Lower leg skin (tissue), 4 donors: ENCODE results near the gene TAF13. TPM values are rescaled to one million over a fixed set of nuclear protein-coding genes. Genes with fewer than 3 reads are reported as not detected.
A peak's percentile ranks its signal among the peaks of the same experiment; 100 is the strongest.
"Not testable (repeated sequence)": the region's sequence is repeated elsewhere in the genome, so short reads cannot be mapped to it uniquely, and the experiment has no call there.

Source experiments
- DNase-seq, 2 donors: peaks; one replicate each; pipeline ENCODE4 v3.0.0-alpha.2; 2019; ENCODE audit warnings: low spot score in 2 of 2
- H3K4me3 ChIP-seq: fragments of 200-600 bp; sonication (generic); 2 replicates; pipeline ENCODE4 v1.5.1; 2017; ENCODE audit warnings: mild to moderate bottlenecking, low read depth; ENCODE audit not compliant: poor library complexity, severe bottlenecking
- POLR2A ChIP-seq, 2 donors: fragments of 450-650 bp; IDR thresholded peaks; one replicate each; pipeline ENCODE4 v1.6.1; 2016 to 2017; ENCODE audit warnings: antibody characterized with exemption in 2 of 2, mild to moderate bottlenecking in 1 of 2, moderate library complexity in 1 of 2
- WGBS, 2 donors: methylation state at CpG; one replicate each; pipeline ENCODE4 v1.1.5; 2018; 5-methylcytosine and 5-hydroxymethylcytosine counted together
- intact Hi-C: fragments of 100-400 bp; cut with DNase I; formaldehyde crosslinking; loops from one replicate; pipeline ENCODE4 v1.15.0; 2023; ENCODE audit warnings: low total_unique reads
- total RNA-seq, 4 donors: library from RNA; depleted of rRNA; stranded (reverse); fragments of >200 nt; gene quantifications; one replicate each; pipeline ENCODE4 v1.1.0, GENCODE V29; 2016
- TF ChIP-seq, protein P1 (sequence below), 3 donors: fragments of 450-650 bp; IDR thresholded peaks; one replicate each; pipeline ENCODE4 v1.5.1; 2016; ENCODE audit warnings: antibody characterized with exemption in 3 of 3, mild to moderate bottlenecking in 3 of 3, moderate library complexity in 2 of 3

The TAF13 gene
- total RNA-seq, 4 donors from 2014 or later, result 22.2 to 28.9 (median 23.9) TPM

DNA sequence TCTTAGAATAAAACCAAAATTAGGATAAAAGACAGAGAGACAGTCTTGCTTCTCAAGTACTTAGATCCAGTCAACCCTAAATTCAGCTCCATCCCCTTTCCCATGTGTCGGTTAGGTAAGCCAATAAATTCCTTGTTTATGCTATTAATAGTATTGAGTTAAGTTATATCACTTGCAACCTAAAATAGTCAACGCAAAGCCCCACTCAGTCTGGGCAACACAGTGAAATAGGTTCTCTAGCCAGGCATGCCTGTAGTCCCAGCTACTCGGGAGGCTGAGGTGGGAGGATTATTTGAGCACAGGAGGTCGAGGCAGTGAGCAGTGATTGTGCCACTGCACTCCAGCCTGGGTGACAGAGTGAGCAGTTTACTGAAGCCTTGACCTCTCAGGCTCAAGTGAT lies 14.6 kb downstream of the TAF13 start:
- no peak overlapping the region for H3K4me3 ChIP-seq
- intact Hi-C loops, result no loop called here
- WGBS, 2 donors, result 87 to 88% methylated on average over 4 of the region's 4 CpGs
- no peak for TF ChIP-seq POLR2A (IDR thresholded peaks at IDR 0.05)
- TF ChIP-seq, protein P1, sequence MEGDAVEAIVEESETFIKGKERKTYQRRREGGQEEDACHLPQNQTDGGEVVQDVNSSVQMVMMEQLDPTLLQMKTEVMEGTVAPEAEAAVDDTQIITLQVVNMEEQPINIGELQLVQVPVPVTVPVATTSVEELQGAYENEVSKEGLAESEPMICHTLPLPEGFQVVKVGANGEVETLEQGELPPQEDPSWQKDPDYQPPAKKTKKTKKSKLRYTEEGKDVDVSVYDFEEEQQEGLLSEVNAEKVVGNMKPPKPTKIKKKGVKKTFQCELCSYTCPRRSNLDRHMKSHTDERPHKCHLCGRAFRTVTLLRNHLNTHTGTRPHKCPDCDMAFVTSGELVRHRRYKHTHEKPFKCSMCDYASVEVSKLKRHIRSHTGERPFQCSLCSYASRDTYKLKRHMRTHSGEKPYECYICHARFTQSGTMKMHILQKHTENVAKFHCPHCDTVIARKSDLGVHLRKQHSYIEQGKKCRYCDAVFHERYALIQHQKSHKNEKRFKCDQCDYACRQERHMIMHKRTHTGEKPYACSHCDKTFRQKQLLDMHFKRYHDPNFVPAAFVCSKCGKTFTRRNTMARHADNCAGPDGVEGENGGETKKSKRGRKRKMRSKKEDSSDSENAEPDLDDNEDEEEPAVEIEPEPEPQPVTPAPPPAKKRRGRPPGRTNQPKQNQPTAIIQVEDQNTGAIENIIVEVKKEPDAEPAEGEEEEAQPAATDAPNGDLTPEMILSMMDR (IDR thresholded peaks at IDR 0.05), result no peak
- peak in 1 of 2 donors; percentile 0 for DNase-seq

- 88 to 89% methylated on average over 7 of the region's 7 CpGs for WGBS, 2 donors
- no peak for DNase-seq
- intact Hi-C loops, result no loop called here
- H3K4me3 ChIP-seq, result no peak overlapping the region
- no peak for TF ChIP-seq POLR2A (IDR thresholded peaks at IDR 0.05)
- TF ChIP-seq, protein P1 (IDR thresholded peaks at IDR 0.05), result no peak
Observed at GRCh38 chr1:109060707-109061106, 15.1 kb downstream of the TAF13 start.

DNA sequence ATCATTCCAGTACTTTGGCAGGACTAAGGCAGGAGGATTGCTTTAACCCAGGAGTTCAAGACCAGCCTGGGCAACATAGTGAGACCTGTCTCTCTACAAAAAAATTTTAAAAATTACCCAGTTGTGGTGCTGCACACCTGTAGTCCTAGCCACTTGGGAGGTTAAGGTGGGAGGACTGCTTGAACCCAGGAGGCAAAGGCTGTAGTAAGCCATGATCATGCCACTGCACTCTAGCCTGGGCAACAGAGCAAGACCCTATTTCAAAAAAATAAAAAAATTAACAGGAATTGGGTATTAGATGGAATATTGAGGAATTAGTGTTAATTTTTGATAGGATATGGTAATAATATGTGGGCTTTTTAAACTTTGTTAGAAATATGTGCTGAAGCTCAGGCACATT lies 16.8 kb downstream of the TAF13 start:
- TF ChIP-seq POLR2A (IDR thresholded peaks at IDR 0.05), result no peak
- TF ChIP-seq, protein P1 (IDR thresholded peaks at IDR 0.05), result no peak

GRCh38 chr1:109056064-109056463 lies 19.7 kb downstream of the TAF13 start:
- 54 to 61% methylated on average over 3 of the region's 3 CpGs for WGBS, 2 donors
- H3K4me3 ChIP-seq, result no peak overlapping the region
- no peak for DNase-seq
- no peak for TF ChIP-seq POLR2A (IDR thresholded peaks at IDR 0.05)
- TF ChIP-seq, protein P1 (IDR thresholded peaks at IDR 0.05), result no peak
- intact Hi-C loops, result no loop called here

More for the DNA sequence above, 16.8 kb downstream of the TAF13 start:
- peak in 1 of 2 donors; percentile 36 for DNase-seq
- H3K4me3 ChIP-seq, result no peak overlapping the region
- intact Hi-C loops, result no loop called here

DNA sequence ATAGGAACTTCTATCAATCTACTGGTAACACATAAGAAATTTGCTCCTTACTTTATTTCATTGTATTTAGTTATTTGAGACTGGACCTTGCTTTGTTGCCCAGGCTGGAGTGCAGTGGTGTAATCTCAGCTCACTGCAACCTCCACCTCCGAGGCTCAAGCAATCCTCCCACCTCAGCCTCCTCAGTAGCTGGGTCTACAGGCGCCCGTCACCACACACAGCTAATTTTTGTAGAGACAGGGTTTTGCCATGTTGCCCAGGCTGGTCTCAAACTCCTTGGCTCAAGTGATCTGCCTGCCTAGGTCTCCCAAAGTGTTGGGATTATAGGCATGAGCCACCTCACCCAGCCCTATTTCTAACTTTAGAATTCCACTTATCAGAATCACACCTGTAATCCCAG lies 23.7 kb downstream of the TAF13 start:
- H3K4me3 ChIP-seq, intact Hi-C loops: not testable (repeated sequence)
- 92 to 95% methylated on average over 3 of the region's 3 CpGs for WGBS, 2 donors
- DNase-seq, result peak in 1 of 2 donors; percentile 52

- DNase-seq, result peak in 1 of 2 donors; percentile 2
- no peak overlapping the region for H3K4me3 ChIP-seq
- intact Hi-C loops, result no loop called here
- WGBS, 2 donors, result 46 to 47% methylated on average over 7 of the region's 7 CpGs
- TF ChIP-seq, protein P1 (IDR thresholded peaks at IDR 0.05), result no peak
- no peak for TF ChIP-seq POLR2A (IDR thresholded peaks at IDR 0.05)
Observed at GRCh38 chr1:109050228-109050995, 25.4 kb downstream of the TAF13 start.
